Urinary bladder (tissue), 4 donors: ENCODE data around the gene NFE2L3. TPM values are rescaled to one million over a fixed set of nuclear protein-coding genes. Genes with fewer than 3 reads are reported as not detected.
"Not testable (repeated sequence)": the region's sequence is repeated elsewhere in the genome, so short reads cannot be mapped to it uniquely, and the experiment has no call there.

Experiments
- DNase-seq: peaks from one replicate; pipeline ENCODE4 v3.0.0-alpha.2; 2015; ENCODE audit errors: extremely low spot score
- H3K27ac ChIP-seq: one replicate; pipeline ENCODE4 v1.5.1; 2013; ENCODE audit warnings: low read depth, mild to moderate bottlenecking, moderate library complexity
- H3K36me3 ChIP-seq: one replicate; pipeline ENCODE4 v1.6.1; 2013; ENCODE audit warnings: mild to moderate bottlenecking, moderate library complexity; ENCODE audit not compliant: insufficient read depth
- H3K4me1 ChIP-seq: one replicate; pipeline ENCODE4 v1.6.1; 2013; ENCODE audit warnings: mild to moderate bottlenecking, moderate library complexity; ENCODE audit not compliant: insufficient read depth
- H3K4me3 ChIP-seq: one replicate; pipeline ENCODE4 v1.5.1; 2013; ENCODE audit warnings: low read depth, low read length
- WGBS: extraction: QIAGEN DNeasy Blood & Tissue Kit; methylation state at CpG from one replicate; pipeline ENCODE4 v1.1.7; 2013; 5-methylcytosine and 5-hydroxymethylcytosine counted together
- polyA plus RNA-seq: library from polyadenylated mRNA; stranded (reverse); fragments of 200-250 nt; gene quantifications from one replicate; pipeline ENCODE4 v1.2.3, GENCODE V29; 2013
- total RNA-seq: library from RNA; depleted of rRNA; stranded (reverse); fragments of >200 nt; gene quantifications from one replicate; pipeline ENCODE4 v1.2.3, GENCODE V29; 2014
- donor health status: healthy with polysubstance abuse.
- donor health status: healthy.

NFE2L3 gene
- total and polyA plus RNA-seq, 2 donors, result 2.4 to 2.7 TPM

GRCh38 chr7:26189697-26190096, 37.7 kb downstream of the NFE2L3 start:
- 81% methylated on average over 3 of the region's 3 CpGs for whole genome bisulfite sequencing
- Histone ChIP-seq H3K36me3 (peaks cover 25% of the 10 kb centered on the region), H3K4me1 (no peaks in the 10 kb centered on the region), H3K4me3 (no peak overlapping the region), H3K27ac (no peak overlapping the region)
- DNase-seq, result no peak

DNA sequence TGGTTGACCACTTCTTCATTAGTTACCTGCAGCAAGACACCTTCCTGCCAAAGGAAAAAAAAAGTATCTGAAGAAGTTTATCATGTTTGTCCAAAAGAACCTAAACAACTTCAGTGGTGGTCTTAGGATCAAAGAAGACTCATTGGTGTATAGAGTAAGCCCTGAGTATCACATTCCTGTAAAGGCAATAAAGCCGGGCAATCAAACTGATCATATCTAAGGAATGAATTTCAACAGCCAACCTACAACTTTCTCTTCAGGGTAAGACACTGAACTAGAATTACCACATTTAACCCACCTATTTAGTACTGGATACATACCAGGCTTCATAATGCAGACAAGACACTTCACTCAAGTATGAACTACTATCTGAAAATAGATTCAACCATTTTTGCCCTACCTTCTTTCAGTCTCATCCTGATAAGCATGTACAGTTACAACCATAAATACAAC, 38.4 kb downstream of the NFE2L3 start:
- H3K4me1 ChIP-seq, result no peaks in the 10 kb centered on the region
- H3K27ac ChIP-seq, result no peak overlapping the region

DNA sequence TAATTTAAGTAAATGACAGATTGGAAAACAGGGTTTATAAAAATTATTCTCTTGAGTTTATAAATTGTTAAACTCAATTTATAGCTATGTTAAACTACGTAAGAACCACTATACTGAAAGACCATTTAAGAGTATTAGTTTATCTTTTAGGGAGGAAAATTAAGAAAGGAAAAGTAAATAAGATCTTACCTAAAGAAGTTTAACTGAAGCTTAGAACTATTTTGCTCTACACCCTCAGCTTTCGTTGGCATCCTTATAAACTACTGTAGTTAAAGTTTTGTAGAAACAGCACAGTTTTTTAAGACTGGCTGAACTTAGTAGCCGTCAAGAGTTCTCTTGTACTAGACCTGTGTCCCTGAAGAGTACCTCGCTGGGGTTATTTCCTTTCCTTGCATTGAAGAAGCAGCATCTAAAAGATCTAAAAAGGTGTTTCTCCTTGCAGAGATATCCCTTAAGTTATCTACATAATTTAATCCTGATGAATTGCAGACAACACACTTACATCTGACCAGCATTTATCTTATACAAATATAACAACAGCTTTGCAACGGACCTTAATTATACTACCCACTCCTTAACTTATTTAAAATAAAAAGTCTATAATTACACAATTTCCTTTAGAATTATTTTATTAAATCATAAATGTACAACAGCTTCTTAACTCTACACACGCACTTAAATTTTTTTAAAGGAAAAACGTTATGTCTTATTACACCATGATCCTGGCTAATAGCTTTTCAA, 39.4 kb downstream of the NFE2L3 start:
- 76% methylated on average over 7 of the region's 7 CpGs for WGBS
- Histone ChIP-seq H3K4me3 (no peak overlapping the region), H3K27ac (no peak overlapping the region), H3K4me1 (no peaks in the 10 kb centered on the region), H3K36me3 (peaks cover 30% of the 10 kb centered on the region)
- DNase-seq, result no peak

More for the DNA sequence above, 38.4 kb downstream of the NFE2L3 start:
- no peak for DNase-seq
- WGBS, result 62% methylated on average over 1 of the region's 1 CpG
- no peak overlapping the region for H3K4me3 ChIP-seq
- peaks cover 28% of the 10 kb centered on the region for H3K36me3 ChIP-seq

GRCh38 chr7:26191974-26192479, 40.0 kb downstream of the NFE2L3 start:
- whole genome bisulfite sequencing, result 76% methylated on average over 1 of the region's 1 CpG
- H3K27ac ChIP-seq, result no peak overlapping the region
- H3K4me1 ChIP-seq, result no peaks in the 10 kb centered on the region
- H3K36me3 ChIP-seq, result peaks cover 30% of the 10 kb centered on the region
- no peak overlapping the region for H3K4me3 ChIP-seq
- DNase-seq, result no peak

GRCh38 chr7:26192485-26193087, 40.6 kb downstream of the NFE2L3 start:
- Histone ChIP-seq H3K4me1 (no peaks in the 10 kb centered on the region), H3K27ac (no peak overlapping the region), H3K4me3 (no peak overlapping the region), H3K36me3 (peaks cover 30% of the 10 kb centered on the region)
- 66% methylated on average over 3 of the region's 3 CpGs for WGBS
- DNase-seq, result no peak

DNA sequence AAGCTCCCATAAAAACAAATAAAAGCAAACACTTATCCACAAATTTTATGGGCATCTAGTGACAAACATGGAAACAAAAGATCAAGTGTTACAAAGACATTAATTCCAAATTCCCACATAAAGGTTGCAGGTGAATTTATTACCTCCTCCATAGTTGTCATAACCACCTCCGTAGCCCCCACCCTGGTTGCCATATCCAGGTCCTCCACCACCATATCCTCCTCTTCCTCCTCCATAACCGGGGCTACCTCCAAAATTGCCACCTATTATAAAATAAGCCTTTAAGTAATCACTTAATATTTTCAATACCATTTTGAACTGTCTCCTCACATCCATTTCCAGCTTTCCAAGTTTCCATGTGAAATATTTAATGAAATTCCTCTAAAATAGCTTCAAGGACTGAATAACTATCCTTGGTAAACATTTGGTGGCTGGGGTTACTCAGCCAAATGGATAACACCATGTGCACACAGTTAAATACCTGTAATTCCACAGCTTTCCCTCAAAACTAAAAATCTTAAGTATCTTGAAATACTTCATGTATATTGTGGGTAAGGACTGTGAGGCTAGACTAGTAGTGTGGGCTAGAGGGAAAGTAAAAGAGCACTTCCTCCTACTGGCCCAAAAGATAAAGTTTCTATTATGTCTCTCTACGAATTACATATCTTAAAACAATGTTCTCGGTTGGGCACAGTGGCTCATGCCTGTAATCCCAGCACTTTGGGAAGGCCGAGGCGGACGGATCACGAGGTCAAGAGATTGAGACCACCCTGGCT, 41.6 kb downstream of the NFE2L3 start:
- Histone ChIP-seq H3K4me1 (no peaks in the 10 kb centered on the region), H3K36me3 (peaks cover 29% of the 10 kb centered on the region), H3K4me3 (no peak overlapping the region), H3K27ac (peak overlapping the region; percentile 67)
- DNase-seq, result no peak
- 70% methylated on average over 8 of the region's 8 CpGs for WGBS

- WGBS, result 71% methylated on average over 11 of the region's 11 CpGs
- not testable (repeated sequence) for H3K27ac ChIP-seq
Measured at GRCh38 chr7:26194764-26195163, 42.8 kb downstream of the NFE2L3 start.

GRCh38 chr7:26195182-26195581, 43.2 kb downstream of the NFE2L3 start:
- Histone ChIP-seq H3K27ac (no peak overlapping the region), H3K36me3 (peaks cover 22% of the 10 kb centered on the region), H3K4me3 (no peak overlapping the region), H3K4me1 (no peaks in the 10 kb centered on the region)
- no peak for DNase-seq
- 78% methylated on average over 5 of the region's 5 CpGs for WGBS

More at GRCh38 chr7:26194764-26195163, 42.8 kb downstream of the NFE2L3 start:
- DNase-seq, H3K4me1 ChIP-seq, H3K4me3 ChIP-seq: not testable (repeated sequence)
- H3K36me3 ChIP-seq, result peaks cover 22% of the 10 kb centered on the region

DNA sequence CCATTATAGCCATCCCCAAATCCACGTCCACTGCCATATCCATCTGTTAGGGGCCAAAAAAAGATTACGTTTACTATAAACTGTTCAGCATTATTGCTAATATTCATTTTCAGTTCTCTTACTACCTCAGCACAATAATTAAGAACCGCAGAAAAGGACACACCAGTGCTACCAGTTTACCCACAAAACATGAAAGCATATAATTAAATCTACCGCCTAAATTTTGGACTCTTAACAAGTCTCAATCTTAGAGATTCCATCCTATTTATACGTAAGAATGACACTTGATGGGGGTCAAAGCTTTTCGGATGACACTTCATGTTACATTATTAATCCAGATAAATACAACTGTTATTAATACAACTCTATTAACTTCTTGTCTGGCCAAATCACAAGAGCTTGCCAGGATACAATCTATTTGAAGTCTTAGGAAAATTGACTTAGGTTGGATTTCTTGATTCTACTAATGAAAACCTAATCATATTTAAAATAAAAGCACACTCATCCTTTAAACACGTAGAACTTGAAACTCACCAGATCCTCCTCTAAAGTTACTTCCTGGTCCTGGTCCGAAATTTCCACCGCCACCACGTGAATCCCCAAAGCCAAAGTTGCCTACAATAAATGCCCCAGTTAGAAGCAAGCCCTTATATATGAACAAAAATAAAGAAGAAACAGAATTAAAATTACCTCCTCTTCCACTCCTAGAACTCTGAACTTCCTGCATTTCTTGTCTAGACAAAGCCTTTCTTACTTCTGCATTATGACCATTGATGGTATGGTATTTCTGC, 44.1 kb downstream of the NFE2L3 start:
- Histone ChIP-seq H3K4me3 (no peak overlapping the region), H3K27ac (no peak overlapping the region), H3K36me3 (peaks cover 18% of the 10 kb centered on the region), H3K4me1 (no peaks in the 10 kb centered on the region)
- DNase-seq, result no peak
- 67% methylated on average over 10 of the region's 10 CpGs for WGBS

DNA sequence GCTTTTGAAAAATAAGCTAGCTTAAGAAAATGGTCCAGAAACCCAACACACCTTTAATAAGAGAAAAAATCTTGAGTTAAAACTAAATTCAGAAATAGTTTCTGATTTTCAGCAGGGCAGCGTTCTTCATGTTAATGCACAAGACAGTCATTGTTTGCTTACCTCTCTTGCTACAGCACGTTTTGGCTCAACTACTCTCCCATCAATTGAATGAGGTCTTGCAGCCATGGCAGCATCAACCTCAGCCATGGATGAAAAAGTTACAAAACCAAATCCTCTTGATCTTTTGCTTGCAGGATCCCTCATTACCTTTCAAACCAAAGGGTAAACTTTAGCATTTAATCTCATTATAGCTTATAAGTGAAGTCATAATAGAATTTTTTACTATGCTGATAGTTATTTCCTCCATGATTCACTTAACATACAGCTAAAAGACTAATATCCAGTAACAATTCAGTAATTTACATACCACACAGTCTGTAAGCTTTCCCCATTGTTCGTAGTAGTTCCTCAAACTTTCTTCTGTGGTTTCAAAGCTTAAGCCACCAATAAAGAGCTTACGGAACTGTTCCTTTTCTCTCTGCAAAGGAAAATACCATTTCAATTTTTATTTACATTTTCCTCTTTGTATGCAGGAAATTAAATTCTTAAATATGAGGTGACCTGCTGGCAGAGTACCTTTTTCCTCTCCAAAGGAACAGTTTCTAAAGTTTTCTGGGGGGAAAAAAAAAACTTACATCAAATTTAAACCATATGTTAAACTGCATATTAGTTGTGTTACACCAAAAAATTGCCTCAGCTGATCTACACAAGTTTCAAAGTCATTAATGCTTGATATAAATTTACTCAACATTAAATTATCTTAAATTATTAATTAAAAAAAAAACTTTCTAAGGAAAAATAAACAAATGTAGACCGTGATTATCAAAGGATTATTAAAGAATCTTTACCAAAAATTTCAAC, 45.4 kb downstream of the NFE2L3 start:
- no peak overlapping the region for H3K27ac ChIP-seq

GRCh38 chr7:26198133-26198780, 46.3 kb downstream of the NFE2L3 start:
- Histone ChIP-seq H3K4me3 (peak overlapping the region; percentile 88), H3K4me1 (no peaks in the 10 kb centered on the region), H3K36me3 (peaks cover 11% of the 10 kb centered on the region), H3K27ac (peak overlapping the region; percentile 45)
- no peak for DNase-seq
- whole genome bisulfite sequencing, result under 1% methylated on average over 6 of the region's 6 CpGs

More for the DNA sequence above, 45.4 kb downstream of the NFE2L3 start:
- DNase-seq, result no peak
- no peak overlapping the region for H3K4me3 ChIP-seq
- peaks cover 13% of the 10 kb centered on the region for H3K36me3 ChIP-seq
- no peaks in the 10 kb centered on the region for H3K4me1 ChIP-seq
- 18% methylated on average over 5 of the region's 5 CpGs for WGBS

- no peak for DNase-seq
- H3K27ac ChIP-seq, result peak overlapping the region; percentile 45
- no peaks in the 10 kb centered on the region for H3K4me1 ChIP-seq
- peak overlapping the region; percentile 88 for H3K4me3 ChIP-seq
- peaks cover 8% of the 10 kb centered on the region for H3K36me3 ChIP-seq
- WGBS, result 1% methylated on average over 7 of the region's 7 CpGs
Measured at GRCh38 chr7:26198781-26199169, 46.8 kb downstream of the NFE2L3 start.
